ENCODE data around the gene NXF3.
"Not testable (repeated sequence)": the region's sequence is repeated elsewhere in the genome, so short reads cannot be mapped to it uniquely, and the experiment has no call there.

NXF3 gene, protein sequence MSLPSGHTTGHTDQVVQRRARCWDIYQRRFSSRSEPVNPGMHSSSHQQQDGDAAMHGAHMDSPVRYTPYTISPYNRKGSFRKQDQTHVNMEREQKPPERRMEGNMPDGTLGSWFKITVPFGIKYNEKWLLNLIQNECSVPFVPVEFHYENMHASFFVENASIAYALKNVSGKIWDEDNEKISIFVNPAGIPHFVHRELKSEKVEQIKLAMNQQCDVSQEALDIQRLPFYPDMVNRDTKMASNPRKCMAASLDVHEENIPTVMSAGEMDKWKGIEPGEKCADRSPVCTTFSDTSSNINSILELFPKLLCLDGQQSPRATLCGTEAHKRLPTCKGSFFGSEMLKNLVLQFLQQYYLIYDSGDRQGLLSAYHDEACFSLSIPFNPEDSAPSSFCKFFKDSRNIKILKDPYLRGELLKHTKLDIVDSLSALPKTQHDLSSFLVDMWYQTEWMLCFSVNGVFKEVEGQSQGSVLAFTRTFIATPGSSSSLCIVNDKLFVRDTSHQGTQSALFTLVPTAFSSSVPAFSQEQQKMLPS

DNA sequence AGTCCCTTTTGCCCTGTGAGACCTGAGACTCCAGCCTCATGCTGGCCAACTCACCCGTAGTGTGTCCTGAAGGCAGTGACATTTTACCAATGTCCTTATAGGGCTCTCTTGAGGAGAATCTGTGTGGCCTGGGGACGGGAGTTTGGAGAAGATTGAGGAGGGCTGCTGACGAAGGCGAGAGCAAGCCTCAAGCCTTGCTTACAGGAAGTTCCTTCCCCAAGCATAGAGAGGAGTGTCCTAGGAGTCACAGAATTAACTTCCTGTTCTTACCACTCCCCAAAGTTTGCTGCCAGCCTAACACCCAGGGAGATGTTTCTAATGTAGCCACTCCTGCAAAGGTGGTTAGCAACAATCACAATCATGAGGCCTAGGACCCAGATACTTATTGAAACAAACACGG lies at the start of gene NXF3:
NXF3 (minus strand) TSS at position 202 of the 400 bp plus-strand sequence; CDS start at position 82, 120 bp downstream.
- DNase-seq: no peak

DNA sequence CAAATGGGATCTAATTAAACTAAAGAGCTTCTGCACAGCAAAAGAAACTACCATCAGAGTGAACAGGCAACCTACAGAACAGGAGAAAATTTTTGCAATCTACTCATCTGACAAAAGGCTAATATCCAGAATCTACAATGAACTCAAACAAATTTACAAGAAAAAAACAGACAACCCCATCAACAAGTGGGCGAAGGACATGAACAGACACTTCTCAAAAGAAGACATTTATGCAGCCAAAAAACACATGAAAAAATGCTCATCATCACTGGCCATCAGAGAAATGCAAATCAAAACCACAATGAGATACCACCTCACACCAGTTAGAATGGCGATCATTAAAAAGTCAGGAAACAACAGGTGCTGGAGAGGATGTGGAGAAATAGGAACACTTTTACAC lies 43.6 kb upstream of the NXF3 start:
- DNase-seq: not testable (repeated sequence)

DNA sequence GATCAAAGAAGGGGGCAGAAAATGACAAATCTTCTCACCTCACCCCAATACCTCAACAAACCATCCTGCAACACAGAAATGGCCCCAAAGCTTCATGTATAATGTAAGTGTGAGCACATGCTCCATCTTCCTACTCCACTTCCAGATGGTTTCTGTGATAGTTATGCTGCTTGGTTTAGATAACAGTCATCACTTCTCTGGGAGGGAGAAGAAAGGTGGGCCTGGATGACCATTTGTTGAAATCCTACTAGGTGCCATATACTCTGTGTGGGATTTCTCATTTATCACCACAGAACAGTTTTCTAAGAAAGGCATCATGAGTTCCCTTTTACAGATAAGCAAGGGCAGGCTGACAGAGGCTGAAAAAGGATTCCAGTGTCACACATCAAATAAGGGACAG lies 31.3 kb upstream of the NXF3 start:
- DNase-seq: no peak

DNA sequence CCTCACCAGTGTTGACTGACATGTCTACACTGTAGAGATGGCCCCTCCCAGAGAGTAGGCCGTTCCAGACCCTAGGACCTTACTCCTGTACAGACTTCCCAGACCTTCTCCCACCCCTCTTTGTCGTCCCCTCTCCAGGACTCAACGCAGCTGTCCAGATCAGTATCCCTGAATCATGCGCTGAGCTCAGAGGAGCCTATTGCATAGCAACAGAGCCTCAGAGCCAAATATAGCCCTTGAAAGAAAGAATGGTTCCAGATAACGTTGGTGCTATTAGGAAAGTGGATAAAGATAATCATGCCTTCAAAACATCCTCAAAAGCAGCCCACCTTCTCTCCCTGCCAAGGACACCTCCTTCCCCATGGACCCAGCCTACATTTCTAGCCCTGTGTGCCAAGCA lies 27.8 kb upstream of the NXF3 start:
- DNase-seq: no peak

DNA sequence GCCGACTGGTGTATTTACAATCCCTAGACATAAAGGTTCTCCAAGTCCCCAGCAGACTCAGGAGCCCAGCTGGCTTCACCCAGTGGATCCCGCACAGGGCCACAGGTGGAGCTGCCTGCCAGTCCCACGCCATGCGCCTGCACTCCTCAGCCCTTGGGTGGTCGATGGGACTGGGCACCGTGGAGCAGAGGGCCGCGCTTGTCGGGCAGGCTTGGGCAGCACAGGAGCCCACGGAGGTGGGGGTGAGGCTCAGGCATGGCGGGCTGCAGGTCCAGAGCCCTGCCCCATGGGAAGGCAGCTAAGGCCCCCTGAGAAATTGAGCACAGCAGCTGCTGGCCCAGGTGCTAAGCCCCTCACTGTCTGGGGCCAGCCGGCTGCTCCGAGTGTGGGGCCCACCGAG lies 24.0 kb upstream of the NXF3 start:
- not testable (repeated sequence) for DNase-seq

DNA sequence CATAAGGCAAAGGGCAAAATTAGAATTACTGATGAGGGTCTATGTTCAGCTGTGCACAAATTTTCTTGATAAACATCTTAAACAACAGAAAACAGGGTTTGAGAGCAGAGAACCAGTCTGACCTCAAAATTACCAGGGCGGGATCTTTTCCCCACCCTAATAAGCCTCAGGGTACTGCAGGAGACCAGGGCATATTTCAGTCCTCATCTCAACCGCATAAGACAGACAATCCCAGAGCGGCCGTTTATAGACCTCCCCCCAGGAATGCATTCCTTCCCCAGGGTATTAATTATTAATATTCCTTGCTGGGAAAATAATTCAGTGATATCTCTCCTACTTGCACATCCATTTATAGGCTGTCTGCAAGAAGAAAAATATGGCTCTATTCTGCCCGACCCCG lies 16.6 kb upstream of the NXF3 start:
- DNase-seq: not testable (repeated sequence)

DNA sequence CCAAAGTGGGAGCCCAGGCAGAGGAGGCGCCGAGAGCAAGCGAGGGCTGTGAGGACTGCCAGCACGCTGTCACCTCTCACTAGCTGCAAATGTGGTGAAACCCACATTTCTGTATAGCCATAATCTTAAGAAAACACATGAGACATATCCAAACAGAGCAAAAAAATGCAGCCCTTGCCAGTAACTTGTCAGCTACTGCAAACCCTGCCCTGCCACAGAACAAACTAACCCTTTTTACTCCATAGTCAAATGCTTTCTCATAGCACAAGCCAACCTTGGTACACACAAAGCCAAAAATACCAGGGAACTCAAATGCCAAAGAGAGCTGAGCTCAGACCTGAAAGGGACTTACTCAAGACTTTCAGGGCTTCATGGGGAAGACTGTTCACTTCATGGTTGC lies 14.9 kb upstream of the NXF3 start:
- no peak for DNase-seq

DNA sequence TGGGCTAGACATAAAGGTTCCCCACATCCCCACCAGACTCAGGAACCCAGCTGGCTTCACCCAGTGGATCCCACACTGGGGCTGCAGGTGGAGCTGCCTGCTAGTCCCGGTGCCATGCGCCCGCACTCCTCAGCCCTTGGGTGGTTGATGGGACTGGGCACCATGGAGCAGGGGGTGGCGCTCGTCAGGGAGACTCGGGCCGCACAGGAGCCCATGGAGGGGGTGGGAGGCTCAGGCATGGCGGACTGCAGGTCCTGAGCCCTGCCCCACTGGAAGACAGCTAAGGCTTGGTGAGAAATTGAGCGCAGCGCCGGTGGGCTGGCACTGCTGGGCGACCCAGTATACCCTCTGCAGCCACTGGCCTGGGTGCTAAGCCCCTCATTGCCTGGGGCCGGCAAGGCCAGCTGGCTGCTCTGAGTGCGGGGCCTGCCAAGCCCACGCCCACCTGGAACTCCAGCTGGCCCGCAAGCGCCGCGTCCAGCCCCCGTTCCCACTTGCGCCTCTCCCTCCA lies 14.3 kb upstream of the NXF3 start:
- DNase-seq: not testable (repeated sequence)

DNA sequence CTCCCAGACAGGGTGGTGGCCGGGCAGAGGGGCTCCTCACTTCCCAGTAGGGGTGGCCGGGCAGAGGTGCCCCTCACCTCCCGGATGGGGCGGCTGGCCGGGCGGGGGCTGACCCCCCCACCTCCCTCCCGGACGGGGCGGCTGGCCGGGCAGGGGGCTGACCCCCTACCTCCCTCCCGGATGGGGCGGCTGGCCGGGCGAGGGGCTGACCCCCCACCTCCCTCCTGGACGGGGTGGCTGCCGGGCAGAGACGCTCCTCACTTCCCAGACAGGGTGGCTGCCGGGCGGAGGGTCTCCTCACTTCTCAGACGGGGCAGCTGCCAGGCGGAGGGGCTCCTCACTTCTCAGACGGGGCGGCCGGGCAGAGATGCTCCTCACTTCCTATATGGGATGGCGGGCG lies 11.4 kb upstream of the NXF3 start:
- not testable (repeated sequence) for DNase-seq

DNA sequence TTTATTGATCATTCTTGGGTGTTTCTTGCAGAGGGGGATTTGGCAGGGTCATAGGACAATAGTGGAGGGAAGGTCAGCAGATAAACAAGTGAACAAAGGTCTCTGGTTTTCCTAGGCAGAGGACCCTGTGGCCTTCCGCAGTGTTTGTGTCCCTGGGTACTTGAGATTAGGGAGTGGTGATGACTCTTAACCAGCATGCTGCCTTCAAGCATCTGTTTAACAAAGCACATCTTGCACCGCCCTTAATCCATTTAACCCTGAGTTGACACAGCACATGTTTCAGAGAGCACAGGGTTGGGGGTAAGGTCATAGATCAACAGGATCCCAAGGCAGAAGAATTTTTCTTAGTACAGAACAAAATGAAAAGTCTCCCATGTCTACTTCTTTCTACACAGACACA lies 10.9 kb upstream of the NXF3 start:
- not testable (repeated sequence) for DNase-seq

DNA sequence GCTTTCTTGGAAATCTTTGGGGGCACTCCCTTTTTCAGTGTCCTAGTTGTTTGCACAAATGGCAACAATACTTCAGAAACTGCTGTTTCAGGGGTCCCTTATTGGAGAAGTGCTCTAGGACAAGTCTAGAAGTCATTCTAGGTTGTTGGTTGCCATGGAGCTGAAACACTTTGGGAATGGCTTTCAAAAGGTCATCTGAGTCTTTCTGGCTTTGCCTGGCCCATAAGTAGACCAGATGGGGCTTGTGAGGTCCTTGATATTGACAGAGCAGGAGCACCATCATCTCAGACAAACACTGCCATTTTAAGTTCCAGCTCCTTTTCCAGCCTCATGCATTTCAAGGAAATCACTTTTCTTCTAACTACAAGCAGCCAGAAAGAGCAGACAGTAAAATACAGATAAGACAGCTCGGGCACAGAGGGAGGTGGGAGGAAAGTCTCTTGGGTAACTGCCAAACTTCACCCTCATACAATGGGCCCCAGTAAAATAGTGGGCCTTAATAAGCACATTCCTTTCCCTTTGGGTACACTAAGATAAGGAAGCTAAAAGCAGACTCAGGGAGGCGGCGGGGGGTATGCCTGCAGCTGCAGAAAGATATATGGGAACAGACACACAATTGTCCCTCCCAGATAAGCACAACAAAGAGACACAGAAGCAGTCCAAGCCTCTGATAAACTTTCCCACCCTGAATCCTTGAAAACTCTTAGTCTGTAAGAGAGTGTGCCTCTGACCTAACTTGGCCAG lies 8.5 kb upstream of the NXF3 start:
- DNase-seq: no peak

DNA sequence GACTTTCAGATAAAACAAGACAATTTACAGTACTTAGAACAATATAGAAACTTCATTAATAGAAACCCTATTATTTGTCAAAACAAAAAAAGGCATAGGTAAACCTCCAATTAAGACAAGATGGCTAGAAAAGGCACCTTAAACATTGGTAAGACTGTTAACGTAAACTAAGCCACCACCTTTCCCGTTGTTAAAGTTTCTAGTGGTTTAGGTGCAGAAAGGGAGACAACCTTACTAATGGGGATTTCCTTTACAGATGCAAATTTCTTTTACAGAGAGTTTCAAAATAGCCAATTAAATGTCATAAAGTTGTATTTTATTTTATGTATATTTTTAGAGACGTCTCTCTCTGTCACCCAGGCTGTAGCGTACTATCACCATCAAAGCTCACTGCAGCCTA lies 7.5 kb upstream of the NXF3 start:
- DNase-seq: no peak

DNA sequence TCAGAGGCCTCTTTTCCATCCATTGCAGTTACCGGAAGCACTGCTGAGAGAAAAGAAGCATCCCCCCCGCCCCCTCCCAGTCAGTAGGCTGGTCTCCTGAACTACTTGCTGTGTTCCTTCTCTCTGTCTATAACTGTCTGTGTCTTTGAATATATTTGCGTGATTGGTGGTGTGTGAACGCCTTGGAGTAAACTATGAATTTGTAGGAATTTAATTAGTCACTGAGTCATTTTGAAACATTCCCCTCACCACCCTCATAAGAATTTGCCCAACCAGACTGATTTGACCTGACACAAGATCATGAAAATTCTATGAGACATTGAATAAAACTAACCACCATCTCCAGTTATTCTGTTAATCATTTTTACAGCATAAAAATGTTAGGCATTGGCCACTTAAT lies 6.7 kb upstream of the NXF3 start:
- DNase-seq: no peak

DNA sequence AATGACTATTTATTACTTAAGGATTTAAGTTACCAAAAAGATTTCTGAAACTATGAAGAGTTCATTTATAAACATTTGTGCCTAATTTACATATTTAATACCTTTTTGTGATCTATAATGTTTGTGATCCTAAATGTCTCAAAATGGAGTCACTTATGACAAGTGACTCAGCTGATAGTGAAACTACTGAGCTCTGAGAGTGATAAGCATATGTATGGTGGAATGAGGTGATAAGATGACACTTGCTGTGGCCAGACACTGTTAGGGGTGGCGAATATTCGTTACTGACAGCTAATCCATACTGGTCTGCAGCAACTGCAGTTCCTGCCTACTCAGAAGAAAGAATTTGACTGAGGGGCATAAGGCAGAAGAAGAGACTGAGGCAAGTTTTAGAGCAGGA lies 5.5 kb upstream of the NXF3 start:
- no peak for DNase-seq

DNA sequence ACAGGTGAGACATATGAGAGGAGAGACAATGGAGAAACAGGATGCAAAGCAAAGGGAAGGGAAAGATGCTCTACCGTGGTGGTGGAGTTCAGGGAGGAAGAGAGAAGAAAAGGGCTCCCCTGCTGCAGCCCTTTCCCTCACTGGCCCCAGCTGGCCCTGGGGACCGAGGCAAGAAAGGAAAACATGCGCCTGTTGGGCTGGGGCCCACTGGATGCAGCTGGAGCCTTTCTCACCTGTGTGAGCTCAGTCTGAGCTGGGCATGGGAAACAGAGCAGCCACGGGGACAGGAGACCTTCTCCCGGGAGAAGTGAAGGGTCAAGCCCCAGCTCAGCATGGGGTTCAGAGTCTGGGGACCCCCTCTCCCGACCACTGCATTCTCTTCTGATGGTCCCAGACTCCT lies 11.9 kb downstream of the NXF3 start:
- DNase-seq: no peak

DNA sequence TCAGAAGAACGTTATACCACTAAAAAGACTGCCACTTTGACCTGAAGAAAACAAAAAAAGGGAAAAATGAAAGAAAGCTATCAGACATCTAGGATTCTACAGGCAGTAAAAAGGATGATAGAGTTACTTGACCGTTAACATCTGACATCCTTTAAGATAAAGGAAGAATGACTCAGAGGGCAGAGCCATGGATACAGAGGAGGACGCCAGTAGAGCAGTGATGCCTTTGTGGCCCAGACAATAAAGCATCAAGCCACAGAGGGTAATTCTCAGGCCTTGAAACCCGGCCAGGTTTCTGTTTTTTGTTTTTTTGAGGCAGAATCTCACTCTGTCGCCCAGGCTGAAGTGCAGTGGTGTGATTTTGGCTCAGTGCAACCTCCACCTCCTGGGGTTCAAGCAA lies 19.5 kb downstream of the NXF3 start:
- DNase-seq: no peak

DNA sequence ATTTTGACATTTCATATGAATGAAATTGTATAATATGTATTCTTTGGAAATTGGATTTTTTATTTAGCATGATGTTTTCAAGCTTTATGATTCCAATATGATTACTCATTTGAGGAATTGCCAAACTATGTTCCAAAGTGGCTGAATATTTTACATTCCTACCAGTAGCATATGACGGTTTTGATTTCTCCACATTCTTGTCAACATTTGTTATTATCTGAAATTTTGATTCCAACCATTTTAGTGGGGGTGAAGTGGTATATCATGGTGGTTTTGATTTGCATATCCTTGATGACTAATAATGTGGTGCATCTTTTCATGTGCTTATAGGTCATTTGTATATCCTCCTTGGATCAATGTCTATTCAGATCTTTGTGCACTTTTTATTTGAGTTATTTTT lies 26.3 kb downstream of the NXF3 start:
- DNase-seq: no peak

DNA sequence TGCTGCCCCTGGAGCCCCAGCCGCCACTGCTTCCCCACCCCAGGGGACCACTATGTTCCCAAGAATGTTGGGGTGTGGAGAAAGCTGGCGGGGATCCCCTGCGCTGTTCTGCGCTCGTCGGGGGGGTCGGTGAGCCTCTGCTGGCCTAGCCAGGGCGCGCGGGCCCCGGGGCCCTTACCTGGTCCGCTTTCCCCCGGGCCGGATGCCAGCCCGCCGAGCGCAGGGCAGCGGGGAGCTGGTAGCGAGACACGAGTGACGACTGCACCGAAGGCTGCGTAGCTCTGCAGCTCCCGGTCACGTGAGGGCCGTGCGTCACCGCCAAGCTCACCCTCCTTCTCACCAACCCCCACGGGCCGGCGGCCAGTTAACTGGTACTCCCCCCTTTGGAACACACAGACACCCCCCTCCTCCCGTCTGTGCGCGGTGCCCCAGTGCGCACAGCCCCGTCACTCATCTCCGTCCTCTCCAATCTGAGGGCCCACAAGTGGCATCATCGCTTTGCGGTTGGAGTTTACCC lies 29.0 kb downstream of the NXF3 start, which contains the start of gene BEX1:
BEX1 (minus strand) TSS at position 254 of the 517 bp plus-strand sequence. CDS start 897 bp downstream, outside the sequence.
- DNase-seq: peak; percentile 41

DNA sequence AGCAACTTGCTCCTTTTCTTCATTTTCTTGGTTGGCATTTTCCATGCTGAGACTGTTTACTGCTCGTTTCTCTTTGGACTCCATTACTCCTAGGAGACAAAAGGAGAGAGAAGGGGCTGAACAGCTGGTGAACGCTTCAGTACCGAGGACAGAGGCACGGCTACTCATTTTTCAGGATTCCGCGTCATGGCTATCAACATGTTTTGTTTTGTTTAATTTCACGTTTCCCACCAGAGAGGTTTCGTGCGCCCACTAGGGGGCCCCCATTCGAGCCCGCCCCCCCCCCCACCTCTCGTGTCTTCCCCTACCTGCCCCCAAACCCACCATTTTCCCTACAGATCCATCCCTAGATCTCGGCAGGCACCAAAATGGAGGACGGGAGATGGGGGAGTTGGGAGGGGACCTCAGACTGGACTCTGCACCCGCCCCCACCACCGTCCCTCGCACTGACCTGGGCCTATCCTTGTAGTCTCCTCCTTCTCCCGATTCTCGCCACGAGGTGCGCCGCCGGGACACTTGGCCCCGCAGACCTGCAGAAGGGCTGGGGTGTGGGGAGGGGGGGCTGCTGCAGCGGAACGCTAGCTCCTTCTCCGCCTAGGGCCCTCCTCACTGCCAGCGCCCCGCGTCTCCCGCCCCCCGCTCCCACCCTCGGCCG lies 29.6 kb downstream of the NXF3 start:
- DNase-seq: peak; percentile 6

DNA sequence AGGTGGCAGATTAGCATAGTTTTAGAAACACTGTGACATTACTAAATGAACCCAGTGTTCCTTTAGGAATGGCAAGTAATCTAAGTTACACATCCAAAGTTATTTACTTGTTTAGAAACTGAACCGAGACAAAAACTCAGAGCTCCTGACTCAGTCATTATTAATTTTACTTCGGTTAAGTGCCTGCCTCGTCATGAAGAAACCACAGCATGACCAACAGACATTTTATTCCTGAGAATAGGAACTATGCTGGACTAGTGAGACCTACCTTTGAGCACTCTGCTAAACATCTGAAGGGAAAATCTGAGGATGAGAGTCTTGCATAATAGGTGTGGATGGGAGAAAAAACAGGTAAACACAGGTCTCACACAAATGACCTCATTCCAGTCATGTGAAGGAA lies 31.5 kb downstream of the NXF3 start:
- DNase-seq: no peak

DNA sequence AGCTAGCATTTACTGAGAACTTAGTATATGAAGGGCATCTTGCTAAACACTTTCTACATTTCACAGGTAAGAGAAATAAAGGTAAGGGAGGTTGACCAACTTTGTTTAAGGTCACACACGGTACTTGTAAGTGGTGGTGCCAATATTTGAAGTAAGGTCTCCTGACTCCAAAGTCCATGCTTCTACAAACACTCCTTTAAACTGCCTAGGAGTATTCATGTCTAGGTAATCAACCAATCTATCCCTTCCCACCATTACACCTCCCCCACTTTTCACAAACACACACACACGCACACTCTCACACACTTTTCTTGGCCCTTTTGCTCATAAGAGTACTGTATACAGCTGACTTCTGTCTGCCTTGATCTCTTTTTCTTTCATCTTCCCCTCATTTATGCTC lies 36.0 kb downstream of the NXF3 start:
- DNase-seq: no peak

DNA sequence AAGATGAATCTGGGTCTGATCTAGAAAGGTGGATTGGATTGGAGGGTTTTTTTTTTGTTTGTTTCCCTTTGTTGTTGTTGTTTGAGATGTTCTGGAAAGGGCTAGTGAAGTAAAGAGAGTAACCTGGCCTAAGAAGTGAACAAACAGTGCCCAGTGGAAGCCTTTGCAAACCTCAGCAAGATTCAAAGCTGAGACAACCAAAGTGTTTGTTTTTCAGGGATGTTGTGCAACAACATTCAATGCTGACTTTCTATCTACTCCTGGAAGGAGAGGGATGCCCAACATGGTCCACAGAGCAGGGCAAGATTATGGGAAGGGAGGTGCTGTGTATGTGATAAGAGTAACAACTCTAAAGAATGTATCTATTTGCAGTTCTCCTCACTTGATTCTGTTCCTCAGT lies 40.3 kb downstream of the NXF3 start:
- no peak for DNase-seq

DNA sequence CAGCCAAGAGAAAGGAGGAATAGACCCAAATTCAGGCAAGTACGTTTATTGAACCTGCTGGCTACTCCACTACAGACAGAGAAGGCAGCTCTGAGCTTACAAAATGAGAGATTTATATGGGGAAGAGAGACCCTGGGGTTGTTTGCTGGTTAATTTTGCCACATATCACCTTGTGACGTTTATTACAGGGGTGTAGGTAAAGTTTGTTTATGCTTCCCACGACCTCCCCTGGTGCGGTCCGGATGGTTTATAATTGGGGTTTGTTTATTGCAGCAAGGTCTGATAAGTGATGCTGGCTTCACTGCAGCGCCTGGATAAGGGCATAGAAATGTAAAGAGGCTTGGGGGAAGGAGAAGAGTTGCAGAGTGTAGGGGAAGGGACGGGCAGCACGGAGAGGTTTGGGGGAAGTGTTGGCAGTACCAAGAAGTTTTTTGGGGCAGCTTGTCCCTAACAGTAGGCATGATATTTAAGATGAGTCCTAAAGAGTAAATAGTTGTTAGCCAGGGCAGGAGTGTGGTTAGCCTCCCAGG lies 41.6 kb downstream of the NXF3 start:
- DNase-seq: no peak
